Measurements from ENCODE around the gene CYTH3. TPM values are rescaled to one million over a fixed set of nuclear protein-coding genes. Genes with fewer than 3 reads are reported as not detected.
"Not testable (repeated sequence)": the region's sequence is repeated elsewhere in the genome, so short reads cannot be mapped to it uniquely, and the experiment has no call there.

The CYTH3 gene
- total and polyA plus RNA-seq, 2 of the 4 experiments (the other 2 are of a cell fraction): 14.2 to 34.8 TPM

DNA sequence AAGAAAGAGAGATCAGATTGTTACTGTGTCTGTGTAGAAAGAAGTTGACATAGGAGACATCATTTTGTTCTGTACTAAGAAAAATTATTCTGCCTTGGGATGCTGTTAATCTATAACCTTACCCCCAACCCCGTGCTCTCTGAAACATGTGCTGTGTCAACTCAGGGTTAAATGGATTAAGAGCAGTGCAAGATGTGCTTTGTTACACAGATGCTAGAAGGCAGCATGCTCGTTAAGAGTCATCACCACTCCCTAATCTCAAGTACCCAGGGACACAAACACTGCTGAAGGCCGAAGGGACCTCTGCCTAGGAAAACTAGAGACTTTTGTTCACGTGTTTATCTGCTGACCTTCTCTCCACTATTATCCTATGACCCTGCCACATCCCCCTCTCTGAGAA lies 49.0 kb downstream of the CYTH3 start:
- H2AK5ac ChIP-seq (ENCODE audit: low read depth, low read length); H3K9me3 ChIP-seq (ENCODE audit: control insufficient read depth, insufficient read depth, low read length); H3K23ac ChIP-seq (ENCODE audit: low read depth, low read length); in situ Hi-C loops (cut with MboI; ENCODE audit: low sequenced_read_pairs); H4K91ac ChIP-seq (ENCODE audit: insufficient read depth, low read depth, low read length); H3K36me3 ChIP-seq (ENCODE audit: control insufficient read depth, insufficient read depth, low read length); H4K5ac ChIP-seq (ENCODE audit: low read depth, low read length); H3K27ac ChIP-seq (ENCODE audit: insufficient read depth, low read length); H3K4me3 ChIP-seq (ENCODE audit: insufficient read depth, low read depth, low read length); H3K18ac ChIP-seq (ENCODE audit: low read depth, low read length); H2AK9ac ChIP-seq (replicated peaks; ENCODE audit: low read depth, low read length, poor library complexity); DNase-seq; H3K27me3 ChIP-seq (ENCODE audit: control insufficient read depth, insufficient read depth, low read length); CTCF ChIA-PET; H2BK5ac ChIP-seq (ENCODE audit: low read depth, low read length, poor library complexity, severe bottlenecking); H2BK120ac ChIP-seq (ENCODE audit: low read depth, low read length); intact Hi-C loops (cut with micrococcal nuclease); H2BK20ac ChIP-seq (ENCODE audit: low read depth, low read length); POLR2A ChIA-PET (ENCODE audit: unreplicated experiment); BruUV-seq (replicated peaks); H3K14ac ChIP-seq (replicated peaks; ENCODE audit: low read depth, low read length); ATAC-seq (ENCODE audit: low read depth); H3K4ac ChIP-seq (ENCODE audit: low read depth, low read length); H2AFZ ChIP-seq (replicated peaks; ENCODE audit: low read length, poor library complexity); dilution Hi-C loops (cut with HindIII; ENCODE audit: low sequenced_read_pairs, unreplicated experiment); H3K9ac ChIP-seq (ENCODE audit: low read depth, low read length); H4K8ac ChIP-seq (ENCODE audit: low read depth in 2 of 2, low read length in 2 of 2); H2BK15ac ChIP-seq (ENCODE audit: low read depth, low read length); H3K56ac ChIP-seq (ENCODE audit: extremely low read depth, insufficient read depth, low read length); H3K4me2 ChIP-seq (ENCODE audit: low read depth, low read length): not testable (repeated sequence)
- Histone ChIP-seq H3K79me1 (ENCODE audit: low read depth in 1 of 2, low read length in 2 of 2) (peaks cover 24 to 49% of the 10 kb centered on the region in 2 experiments), H3K9me1 (ENCODE audit: insufficient read depth, low read length) (peaks cover 16% of the 10 kb centered on the region), H4K20me1 (ENCODE audit: insufficient read depth, low read length) (peaks cover 18% of the 10 kb centered on the region; the same call in 1 of the 2 replicates), H3K4me1 (ENCODE audit: control insufficient read depth, insufficient read depth, low read length) (peaks cover 18% of the 10 kb centered on the region)
- WGBS, 2 experiments (ENCODE audit: extremely low coverage in 2 of 2, insufficient read length in 1 of 2): no CpG with 5 or more reads among the region's 4 CpGs

DNA sequence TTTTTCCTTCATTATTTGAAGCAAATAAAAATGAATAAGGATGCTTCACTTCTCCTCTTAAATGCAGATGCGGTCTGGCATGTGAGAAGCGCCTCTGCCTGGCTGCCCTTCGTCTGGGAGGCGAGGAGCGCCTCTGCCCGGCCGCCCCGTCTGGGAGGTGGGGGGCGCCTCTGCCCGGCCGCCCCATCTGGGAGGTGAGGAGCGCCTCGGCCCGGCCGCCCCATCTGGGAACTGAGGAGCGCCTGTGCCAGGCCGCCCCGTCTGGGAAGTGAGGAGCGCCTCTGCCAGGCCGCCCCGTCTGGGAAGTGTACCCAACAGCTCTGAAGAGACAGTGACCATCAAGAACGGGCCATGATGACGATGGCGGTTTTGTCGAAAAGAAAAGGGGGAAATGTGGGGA lies 49.4 kb downstream of the CYTH3 start:
- H3K9me3 ChIP-seq (ENCODE audit: control insufficient read depth, insufficient read depth, low read length); intact Hi-C loops (cut with micrococcal nuclease); H3K18ac ChIP-seq (ENCODE audit: low read depth, low read length); H3K56ac ChIP-seq (ENCODE audit: extremely low read depth, insufficient read depth, low read length); H4K8ac ChIP-seq (ENCODE audit: low read depth in 2 of 2, low read length in 2 of 2); DNase-seq; H2BK15ac ChIP-seq (ENCODE audit: low read depth, low read length); H3K9ac ChIP-seq (ENCODE audit: low read depth, low read length); ATAC-seq (ENCODE audit: low read depth); H3K36me3 ChIP-seq (ENCODE audit: control insufficient read depth, insufficient read depth, low read length); H3K27ac ChIP-seq (ENCODE audit: insufficient read depth, low read length); H2BK20ac ChIP-seq (ENCODE audit: low read depth, low read length); H2AFZ ChIP-seq (replicated peaks; ENCODE audit: low read length, poor library complexity); CTCF ChIA-PET; H2BK120ac ChIP-seq (ENCODE audit: low read depth, low read length); H3K23ac ChIP-seq (ENCODE audit: low read depth, low read length); H2AK5ac ChIP-seq (ENCODE audit: low read depth, low read length); POLR2A ChIA-PET (ENCODE audit: unreplicated experiment); H2AK9ac ChIP-seq (replicated peaks; ENCODE audit: low read depth, low read length, poor library complexity); H3K4ac ChIP-seq (ENCODE audit: low read depth, low read length); H4K5ac ChIP-seq (ENCODE audit: low read depth, low read length); H3K27me3 ChIP-seq (ENCODE audit: control insufficient read depth, insufficient read depth, low read length); dilution Hi-C loops (cut with HindIII; ENCODE audit: low sequenced_read_pairs, unreplicated experiment); BruUV-seq (replicated peaks); H3K14ac ChIP-seq (replicated peaks; ENCODE audit: low read depth, low read length); H3K4me3 ChIP-seq (ENCODE audit: insufficient read depth, low read depth, low read length); H4K91ac ChIP-seq (ENCODE audit: insufficient read depth, low read depth, low read length); in situ Hi-C loops (cut with MboI; ENCODE audit: low sequenced_read_pairs); H3K4me2 ChIP-seq (ENCODE audit: low read depth, low read length); H2BK5ac ChIP-seq (ENCODE audit: low read depth, low read length, poor library complexity, severe bottlenecking): not testable (repeated sequence)
- peaks cover 16% of the 10 kb centered on the region for H3K9me1 ChIP-seq (ENCODE audit: insufficient read depth, low read length)
- peaks cover 21% of the 10 kb centered on the region; the same call in 1 of the 2 replicates for H4K20me1 ChIP-seq (ENCODE audit: insufficient read depth, low read length)
- H3K4me1 ChIP-seq (ENCODE audit: control insufficient read depth, insufficient read depth, low read length): peaks cover 16% of the 10 kb centered on the region
- no CpG with 5 or more reads among the region's 25 CpGs for WGBS, 2 experiments (ENCODE audit: extremely low coverage in 2 of 2, insufficient read length in 1 of 2)
- peaks cover 26 to 49% of the 10 kb centered on the region in 2 experiments for H3K79me1 ChIP-seq (ENCODE audit: low read depth in 1 of 2, low read length in 2 of 2)
